NCI-H524 treated with DMSO at 0.1 percent for 48 hours (cell line): ENCODE data around the gene EIF1AD.
"Not testable (repeated sequence)": the region's sequence is repeated elsewhere in the genome, so short reads cannot be mapped to it uniquely, and the experiment has no call there.

Experiments
- DNase-seq: peaks from one replicate; lab custom pipeline; 2025; lab: John Stamatoyannopoulos, UW

EIF1AD gene

DNA sequence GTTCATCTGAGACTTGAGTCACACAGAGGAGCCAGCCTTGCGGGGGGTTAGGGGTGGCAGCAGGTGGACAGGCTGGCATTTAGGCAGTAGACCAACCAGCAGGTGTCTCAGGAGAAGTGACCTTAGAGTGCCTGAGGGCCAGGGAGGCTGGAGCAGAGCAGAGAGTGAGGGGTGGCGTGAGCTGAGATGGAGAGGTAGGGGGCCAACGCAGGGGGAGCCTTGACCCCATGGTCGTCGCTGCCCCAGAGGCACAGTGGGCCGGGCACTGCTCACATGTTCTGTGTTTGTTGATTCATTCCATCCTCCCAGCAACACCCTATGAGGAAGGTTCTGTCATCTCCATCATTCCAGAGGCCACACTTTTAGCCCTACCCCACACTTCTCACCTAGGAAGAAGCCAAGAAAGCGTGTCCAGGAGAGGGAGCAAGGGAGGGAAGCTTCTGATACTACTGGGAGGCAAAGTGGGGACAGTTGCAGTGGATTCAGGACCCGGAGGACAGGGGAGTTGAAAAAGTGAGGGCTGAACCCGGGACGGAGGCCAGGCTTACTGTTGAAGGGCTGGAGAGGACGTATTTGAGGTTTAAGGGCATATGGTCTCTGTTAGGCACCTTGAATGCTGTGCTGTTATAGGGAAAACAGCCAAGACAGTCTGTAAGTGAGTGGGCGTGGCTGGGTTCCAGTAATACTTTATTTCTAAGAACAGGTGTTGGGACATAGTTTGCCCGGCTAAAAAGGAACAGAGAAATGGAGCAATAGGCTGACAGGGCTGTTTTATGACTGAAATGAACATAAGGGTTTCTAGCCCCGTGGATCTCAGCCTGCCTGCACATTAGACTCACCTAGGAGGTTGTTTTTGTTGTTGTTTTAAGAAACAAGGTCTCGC lies 33.1 kb downstream of the EIF1AD start:
- no peak for DNase-seq

DNA sequence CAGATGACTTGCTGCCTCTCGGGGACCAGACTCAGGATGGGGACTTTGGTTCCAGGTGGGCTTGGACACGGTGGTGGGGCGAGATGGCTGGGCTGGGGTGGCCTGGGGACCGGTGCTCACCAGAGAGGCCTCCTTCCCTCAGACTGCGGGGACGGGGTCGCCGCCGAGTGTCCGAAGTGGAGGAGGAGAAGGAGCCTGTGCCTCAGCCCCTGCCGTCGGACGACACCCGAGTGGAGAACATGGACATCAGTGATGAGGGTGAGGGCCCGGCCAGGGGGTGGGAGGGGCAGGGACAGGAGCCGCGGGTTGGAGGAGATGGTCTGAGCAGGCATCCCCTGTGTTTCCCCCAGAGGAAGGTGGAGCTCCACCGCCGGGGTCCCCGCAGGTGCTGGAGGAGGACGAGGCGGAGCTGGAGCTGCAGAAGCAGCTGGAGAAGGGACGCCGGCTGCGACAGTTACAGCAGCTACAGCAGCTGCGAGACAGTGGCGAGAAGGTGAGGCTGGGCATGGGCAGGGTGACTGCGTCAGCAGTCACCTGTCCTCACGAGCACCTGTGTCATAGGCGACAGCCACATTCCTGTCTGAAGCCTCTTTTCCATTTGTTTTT lies 34.5 kb downstream of the EIF1AD start:
- DNase-seq = no peak

DNA sequence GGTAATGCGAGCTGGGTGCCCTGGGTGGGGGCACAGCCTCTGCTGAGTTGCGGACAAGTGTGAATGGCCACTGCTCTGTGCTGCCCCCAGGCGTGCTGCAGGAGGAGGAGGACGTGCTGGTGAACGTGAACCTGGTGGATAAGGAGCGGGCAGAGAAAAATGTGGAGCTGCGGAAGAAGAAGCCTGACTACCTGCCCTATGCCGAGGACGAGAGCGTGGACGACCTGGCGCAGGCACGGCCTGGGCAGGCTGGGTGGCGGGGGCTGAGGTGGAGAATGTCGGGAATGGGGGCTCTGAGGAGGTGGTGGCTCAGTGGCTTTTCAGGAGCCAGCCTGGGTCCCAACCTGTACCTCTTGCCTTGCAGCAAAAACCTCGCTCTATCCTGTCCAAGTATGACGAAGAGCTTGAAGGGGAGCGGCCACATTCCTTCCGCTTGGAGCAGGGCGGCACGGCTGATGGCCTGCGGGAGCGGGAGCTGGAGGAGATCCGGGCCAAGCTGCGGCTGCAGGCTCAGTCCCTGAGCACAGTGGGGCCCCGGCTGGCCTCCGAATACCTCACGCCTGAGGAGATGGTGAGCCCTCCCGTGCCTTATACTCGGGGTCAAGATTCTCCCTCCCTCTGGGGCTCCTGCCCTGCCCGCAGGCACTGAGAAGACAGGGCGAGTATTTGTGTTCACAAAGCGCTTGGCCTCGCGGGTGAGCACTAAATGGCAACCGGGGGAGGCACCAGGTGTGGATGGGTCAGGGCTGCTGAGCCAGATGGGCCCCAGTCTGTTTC lies 35.8 kb downstream of the EIF1AD start:
- DNase-seq = no peak

DNA sequence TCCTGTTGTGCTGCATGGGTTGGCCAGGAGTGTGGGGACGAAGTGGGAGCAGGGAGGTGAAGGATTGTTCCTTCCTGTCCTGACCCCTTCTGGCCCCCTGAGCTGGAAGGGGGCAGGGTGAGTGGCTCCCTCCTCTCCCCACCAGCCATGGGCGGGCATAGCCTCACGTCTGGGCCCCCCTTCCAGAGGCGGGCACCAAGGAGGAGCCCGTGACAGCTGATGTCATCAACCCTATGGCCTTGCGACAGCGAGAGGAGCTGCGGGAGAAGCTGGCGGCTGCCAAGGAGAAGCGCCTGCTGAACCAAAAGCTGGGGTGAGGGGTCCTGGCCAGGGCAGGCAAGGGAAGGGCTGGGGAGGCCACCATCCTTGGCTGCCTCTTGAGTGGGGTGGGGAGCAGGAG lies 37.1 kb downstream of the EIF1AD start:
- DNase-seq = no peak

DNA sequence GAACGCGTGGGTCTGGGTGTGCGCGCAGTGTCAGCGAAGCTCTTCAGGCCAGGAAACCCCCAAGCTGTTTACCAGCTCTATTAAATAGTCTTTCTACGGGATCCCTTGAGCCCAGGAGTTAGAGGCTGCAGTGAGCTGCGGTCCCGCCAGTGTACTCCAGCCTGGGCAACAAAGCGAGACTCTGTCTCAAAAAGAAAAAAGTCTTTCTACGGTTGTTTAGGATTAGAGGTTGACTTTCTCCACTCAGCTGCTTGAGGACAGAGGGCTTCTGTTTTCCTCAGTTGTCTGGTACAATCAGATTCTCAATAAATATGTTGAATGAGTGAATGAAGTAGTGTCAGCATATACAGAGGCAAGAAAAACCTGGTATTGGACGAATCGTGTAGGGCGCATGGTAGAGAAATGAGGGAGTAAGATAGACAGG lies 39.8 kb downstream of the EIF1AD start:
- no peak for DNase-seq

DNA sequence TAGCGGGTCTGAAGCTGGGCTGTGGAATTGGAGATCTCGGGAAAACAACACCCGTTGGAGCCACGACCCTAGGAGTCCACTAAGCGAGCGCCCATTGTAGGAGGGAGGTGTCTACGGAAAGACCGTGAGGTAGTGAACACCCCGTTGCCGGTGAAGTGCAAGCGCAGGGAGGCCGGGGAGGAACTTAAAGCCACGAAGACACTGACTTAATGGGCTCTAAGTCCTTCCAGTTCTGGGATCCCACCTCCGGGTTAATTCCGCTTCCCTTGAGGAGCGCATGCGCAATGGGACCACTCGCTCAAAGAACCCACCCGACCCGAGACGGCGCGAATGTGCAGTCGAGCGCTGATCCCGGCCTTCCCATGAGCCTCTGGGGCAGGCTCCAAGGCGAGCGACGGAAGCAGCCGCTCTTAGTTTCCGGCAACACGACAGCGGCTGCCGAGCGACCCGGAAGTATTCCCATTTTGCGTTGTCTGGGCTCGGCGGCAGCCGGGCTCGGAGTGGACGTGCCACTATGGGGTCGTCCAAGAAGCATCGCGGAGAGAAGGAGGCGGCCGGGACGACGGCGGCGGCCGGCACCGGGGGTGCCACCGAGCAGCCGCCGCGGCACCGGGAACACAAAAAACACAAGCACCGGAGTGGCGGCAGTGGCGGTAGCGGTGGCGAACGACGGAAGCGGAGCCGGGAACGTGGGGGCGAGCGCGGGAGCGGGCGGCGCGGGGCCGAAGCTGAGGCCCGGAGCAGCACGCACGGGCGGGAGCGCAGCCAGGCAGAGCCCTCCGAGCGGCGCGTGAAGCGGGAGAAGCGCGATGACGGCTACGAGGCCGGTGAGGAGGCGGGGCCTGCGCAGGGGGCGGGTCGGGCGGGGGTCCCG lies 40.5 kb downstream of the EIF1AD start, which contains the start of gene SART1:
SART1 (plus strand) TSS at position 468 of the 874 bp plus-strand sequence; CDS start at position 515, 47 bp downstream.
- peak; percentile 80 for DNase-seq

DNA sequence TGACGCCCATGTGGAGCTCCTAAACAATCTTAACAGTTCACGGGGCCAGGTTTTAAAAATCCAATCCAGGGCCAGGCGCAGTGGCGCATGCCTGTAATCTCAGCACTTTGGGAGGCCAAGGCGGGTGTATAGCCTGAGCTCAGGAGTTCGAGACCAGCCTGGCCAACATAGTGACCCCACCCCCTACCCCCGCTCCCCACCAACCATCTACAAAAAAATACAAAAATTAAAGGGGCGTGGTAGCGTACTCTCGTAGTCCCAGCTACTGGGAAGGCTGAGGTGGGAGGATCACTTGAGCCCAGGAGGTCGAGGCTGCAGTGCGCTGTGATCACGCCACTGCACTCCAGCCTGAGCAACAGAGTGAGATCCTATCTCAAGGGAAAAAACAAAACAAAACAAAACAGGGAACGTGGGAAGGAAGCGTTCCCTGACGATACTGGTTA lies 41.1 kb downstream of the EIF1AD start:
- DNase-seq = no peak

DNA sequence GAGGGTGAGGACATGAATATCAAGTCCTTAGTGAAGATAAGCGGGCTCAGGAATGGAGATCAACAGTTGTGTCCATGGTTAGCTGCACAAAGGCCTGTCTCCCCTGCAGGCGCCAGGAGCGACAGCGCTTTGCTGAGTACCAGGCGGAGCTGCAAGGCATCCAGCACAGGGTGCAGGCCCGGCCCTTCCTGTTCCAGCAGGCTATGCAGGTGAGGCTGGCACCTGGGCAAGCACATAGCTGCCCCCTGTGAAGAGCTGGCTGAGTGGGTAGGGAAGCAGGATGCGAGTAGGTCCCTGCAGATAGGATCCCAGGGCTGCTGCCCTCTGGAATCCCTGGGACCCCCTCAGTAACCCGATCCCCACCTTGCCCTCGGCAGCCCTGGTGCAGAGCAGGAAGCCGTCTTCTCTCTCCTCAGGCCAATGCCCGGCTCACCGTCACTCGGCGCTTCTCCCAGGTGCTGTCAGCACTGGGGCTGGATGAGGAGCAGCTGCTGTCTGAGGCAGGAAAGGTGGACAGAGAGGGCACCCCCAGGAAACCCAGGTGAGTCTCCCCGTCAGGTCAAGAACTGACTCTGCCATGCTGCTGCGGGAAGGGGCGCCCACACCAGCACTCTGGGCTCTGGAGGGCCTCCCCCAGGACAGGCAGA lies 43.1 kb downstream of the EIF1AD start:
- DNase-seq = no peak

DNA sequence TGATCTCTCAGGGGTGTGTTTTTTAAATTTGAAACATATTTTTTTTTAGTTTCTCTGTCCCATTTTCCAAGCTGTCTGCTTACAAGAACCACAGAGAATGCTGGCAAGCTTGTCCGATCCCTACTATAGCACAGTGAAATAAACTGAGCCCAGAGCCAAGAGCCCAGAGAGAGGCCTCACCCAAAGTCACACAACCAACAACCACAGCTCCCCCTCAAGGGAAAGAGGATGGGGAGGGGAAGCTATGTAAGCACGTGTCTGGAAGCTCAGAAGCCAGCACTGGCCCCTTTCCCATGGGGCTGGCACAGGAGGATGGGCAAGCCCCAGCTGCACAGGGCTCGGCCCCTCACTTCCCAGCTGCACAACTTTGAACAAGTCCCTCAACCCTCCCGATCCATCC lies 43.7 kb downstream of the EIF1AD start:
- no peak for DNase-seq

DNA sequence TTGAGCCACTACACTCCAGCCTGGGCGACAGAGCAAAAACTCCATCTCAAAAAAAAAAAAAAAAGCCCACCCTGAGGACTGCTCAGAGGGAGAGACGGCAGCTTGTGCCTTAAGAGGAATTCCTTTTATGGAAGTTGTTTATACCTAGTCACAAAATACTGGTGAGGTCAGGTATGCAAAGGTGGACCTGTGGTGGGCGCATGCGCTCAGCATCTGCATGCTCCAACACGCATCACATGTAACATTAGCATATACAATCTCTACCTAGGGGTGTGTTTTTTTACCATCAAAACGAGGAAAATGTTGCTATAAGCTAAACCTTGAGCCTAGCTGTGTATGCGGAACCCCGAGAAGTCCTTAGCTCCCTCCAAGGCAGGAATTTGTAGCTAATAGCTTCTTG lies 47.2 kb downstream of the EIF1AD start:
- DNase-seq = no peak

DNA sequence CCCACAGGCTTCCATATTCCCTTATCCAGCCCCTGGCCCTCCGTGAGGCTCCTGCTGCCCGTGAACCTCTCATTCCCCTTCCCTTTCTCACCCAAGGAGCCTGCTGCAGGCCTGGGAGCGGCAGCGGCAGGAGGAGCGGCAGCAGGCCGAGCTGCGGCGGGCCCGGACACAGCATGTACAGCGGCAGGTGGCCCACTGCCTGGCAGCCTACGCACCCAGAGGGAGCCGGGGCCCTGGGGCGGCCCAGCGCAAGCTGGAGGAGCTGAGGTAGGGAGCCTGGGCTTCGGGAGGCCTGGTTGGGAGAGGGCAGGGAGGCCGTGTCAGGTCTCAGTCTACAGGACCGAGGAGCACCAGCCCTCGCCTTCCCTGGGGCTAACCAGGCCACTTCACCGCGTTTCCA lies 48.5 kb downstream of the EIF1AD start:
- DNase-seq = no peak

DNA sequence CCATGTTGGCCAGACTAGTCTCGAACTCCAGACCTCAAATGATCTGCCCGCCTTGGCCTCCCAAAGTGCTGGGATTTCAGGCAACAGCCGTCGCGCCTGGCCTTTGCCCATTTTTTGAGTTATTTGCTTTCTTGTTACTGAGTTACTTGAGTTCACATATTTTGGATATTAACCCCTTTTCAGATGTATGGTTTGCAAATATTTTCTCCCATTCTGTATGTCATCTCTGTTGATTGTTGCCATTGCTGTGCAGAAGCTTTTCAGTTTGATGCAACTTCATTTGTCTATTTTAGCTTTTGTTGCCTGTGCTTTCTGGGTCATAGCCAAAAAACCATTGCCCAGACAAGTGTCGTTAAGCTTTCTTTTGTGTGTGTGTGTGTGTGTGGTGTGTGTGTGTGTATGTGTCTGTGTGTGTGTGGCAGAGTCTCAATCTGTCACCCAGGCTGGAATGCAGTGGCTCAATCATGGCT lies 49.9 kb downstream of the EIF1AD start:
- no peak for DNase-seq

DNA sequence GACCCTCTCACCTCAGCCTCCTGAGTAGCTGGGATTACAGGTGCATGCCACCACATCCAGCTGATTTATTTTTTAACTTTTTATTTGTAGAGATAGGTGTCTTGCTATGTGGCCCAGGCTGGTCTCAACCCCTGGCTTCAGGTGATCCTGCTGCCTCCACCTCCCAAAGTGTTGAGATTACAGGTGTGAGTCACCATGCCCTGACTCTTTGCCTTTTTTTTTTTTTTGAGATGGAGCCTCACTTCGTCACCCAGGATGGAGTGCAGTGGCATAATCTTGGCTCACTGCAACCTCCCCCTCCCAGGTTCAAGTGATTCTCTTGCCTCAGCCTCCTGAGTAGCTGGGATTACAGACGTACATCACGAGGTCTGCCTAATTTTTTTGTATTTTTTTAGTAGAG lies 50.3 kb downstream of the EIF1AD start:
- DNase-seq = not testable (repeated sequence)

DNA sequence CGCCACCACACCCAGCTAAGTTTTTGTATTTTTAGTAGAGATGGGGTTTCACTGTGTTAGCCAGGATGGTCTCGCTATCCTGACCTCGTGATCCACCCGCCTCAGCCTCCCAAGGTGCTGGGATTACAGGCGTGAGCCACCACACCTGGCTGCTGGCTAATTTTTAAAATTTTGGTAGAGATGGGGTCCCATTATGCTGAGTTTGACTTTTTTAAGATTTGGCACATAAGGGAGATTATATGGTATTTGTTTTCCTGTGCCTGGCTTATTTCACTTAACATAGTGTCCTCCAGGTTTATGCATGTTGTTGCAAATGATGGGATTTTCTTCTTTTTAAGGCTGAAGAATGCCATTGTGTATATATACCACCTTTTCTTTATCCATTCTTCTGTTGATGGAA lies 51.2 kb downstream of the EIF1AD start:
- not testable (repeated sequence) for DNase-seq

DNA sequence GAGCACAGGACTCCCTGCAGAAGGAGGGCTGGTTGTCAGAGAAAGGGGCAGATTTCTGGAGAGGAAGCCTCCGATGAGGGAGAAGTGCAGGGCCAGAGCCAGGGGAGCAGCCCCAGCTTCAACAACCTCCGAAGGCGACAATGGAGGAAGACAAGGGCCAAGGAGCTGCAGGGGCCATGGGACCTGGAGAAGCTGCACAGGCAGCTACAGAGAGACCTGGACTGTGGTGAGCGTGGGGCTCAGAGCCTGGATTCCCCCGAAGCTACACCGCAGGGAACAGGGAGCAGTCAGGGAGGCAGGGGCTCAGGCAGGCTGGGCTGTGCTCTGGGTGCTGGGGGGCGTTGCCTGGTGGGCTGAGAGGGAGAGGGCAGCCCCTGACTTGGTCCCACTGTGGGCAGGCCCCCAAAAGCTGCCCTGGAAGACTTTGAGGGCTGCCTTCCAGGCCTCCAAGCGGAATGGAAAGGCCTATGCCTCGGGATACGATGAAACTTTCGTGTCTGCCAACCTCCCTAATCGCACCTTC lies 54.3 kb downstream of the EIF1AD start:
- DNase-seq = no peak

DNA sequence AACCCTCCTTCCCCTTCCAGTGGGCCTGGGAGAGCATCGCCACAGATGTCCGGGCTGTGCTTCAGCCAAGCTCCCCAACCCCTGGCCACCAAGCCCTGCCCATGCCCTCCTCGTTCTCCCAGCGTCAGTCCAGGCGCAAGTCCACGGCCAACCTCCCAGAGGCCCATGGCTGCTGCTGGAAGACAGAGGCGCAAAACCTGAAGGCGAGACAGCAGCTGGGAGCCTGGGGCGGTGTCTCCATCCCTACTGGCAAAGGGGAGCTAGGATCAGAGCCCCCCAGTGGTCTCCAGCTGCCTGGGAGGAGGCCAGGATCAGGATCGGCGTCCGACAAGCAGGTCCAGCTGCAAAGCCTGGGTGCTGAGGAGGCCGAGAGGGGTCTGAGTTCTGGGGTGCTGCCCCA lies 54.8 kb downstream of the EIF1AD start:
- no peak for DNase-seq

DNA sequence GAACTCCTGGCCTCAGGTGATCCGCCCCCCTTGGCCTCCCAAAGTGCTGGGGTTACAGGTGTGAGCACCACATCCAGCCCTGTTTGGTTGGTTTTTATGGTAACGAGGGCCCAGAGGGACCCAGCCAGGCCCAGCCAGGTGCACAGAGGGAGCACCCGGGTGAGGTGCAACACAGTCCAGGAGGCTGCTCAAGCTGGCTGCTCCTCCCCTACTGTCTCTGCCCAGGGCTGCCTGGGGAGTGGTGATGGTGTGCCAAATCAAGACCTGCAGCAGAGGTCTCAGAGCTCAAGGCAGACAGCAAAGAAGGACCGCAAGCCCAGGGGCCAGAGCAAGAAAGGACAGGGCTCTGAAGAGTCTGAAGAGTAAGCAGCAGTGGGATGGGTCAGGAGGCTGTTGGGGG lies 55.3 kb downstream of the EIF1AD start:
- DNase-seq = no peak
